CD4-positive, alpha-beta T cell treated with Interleukin-4 for 1 hour (primary cell): ENCODE data around the gene SMIM7.
"Not testable (repeated sequence)": the region's sequence is repeated elsewhere in the genome, so short reads cannot be mapped to it uniquely, and the experiment has no call there.

ENCODE experiments used
- DNase-seq, 2 donors: peaks; one replicate each; pipeline ENCODE4 v3.0.0-alpha.2; 2020 to 2022

The SMIM7 gene

DNA sequence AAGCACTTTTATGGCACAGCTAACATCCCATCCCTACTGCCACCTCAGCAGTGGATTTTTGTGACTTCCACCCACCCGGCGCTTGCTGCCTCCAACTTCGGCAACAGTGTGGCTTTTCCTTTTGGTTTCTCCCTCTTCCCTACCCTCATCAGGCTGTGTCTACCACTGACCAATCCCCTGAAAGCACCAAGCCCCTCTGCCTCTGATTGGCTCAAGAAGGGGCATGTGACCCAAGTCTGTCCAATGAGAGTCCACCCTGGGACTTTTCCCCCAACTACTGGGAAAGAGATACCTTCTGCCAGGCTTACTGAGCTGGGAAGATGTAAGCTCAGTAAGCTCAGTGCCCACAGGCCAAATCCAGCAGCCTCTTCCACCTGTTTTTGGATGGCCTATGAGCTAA lies 5.8 kb downstream of the SMIM7 start:
- no peak for DNase-seq

DNA sequence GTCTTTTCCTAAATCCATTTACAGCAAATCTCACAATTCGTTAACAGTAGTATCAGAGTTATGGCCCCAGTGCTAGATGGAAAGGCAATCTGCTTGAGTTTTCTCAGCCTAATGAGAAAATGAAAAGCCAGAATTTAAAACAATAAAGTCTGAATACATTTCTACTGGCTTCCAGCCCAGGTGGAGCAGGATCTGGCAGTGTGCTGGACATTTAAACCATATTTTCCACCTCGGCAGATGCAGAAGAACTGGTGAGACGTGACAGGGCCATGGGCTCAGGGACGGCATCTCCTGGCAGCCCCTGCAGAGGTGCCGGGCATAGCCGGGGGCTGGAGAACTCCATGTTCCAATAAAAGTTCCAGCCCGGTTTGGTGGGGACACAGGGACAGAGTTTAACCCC lies 7.1 kb downstream of the SMIM7 start:
- no peak for DNase-seq

DNA sequence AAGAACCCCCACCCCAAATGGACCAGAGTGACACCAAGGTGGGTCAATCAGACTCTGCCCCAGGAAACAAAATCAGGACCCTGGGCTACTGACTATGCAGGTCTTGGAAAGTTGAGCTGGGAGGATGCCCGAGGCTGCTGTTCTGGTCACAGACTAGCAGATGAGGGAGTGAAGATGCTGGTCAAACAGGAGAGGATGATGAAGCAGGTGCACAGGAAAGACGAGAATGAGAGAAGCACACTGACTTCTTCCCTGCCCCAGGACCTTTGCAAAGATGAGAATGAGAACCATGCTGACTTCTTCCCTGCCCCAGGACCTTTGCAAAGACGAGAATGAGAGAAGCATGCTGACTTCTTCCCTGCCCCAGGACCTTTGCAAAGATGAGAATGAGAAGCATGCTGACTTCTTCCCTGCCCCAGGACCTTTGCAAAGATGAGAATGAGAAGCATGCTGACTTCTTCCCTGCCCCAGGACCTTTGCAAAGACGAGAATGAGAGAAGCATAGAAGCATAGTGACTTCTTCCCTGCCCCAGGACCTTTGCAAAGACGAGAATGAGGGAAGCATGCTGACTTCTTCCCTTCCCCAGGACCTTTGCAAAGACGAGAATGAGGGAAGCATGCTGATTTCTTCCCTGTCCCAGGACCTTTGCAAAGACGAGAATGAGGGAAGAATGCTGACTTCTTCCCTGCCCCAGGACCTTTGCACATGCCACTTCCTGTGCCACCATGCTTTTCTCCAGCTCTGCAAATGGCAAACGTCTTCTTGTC lies 8.3 kb downstream of the SMIM7 start:
- not testable (repeated sequence) for DNase-seq

GRCh38 chr19:16650821-16651220 lies 9.1 kb downstream of the SMIM7 start:
- DNase-seq, result no peak

GRCh38 chr19:16649734-16650133 lies 10.2 kb downstream of the SMIM7 start:
- no peak for DNase-seq

GRCh38 chr19:16645140-16645539 lies 14.8 kb downstream of the SMIM7 start:
- DNase-seq, result no peak

DNA sequence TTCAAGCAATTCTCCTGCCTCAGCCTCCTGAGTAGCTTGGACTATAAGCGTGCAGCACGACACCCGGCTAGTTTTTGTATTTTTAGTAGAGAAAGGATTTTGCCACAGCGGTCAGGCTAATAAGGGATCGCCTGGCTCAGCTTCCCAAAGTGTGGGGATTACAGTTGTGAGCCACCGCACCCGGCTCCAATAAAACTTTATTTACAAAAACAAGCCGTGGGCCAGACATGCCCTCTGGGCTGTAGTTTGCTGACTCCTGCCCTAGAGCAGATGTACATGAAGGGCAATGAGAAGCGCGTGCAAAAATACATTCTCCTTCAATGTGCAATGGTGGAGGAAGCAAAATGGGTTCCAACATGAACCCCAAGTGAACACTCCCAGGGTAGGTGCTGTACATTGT lies 18.2 kb downstream of the SMIM7 start:
- DNase-seq, result no peak

DNA sequence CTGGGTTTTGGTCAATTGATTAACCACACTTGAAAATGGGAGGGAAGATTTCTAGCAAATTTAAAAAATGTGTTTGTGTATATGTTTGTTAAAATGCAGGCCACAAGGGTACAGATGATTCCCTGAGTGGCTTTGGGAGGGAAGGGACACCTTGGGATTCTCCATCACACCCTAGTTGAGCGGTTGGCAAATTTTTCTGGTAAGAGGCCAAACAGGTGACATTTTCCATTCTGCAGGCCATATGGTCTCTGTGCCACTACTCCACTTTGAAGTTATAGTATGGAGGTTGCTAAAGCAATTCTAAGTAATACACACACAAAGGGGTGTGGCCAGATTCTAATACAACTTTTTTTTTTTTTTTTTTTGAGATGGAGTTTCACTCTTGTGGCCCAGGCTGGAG lies 19.0 kb downstream of the SMIM7 start:
- DNase-seq, result no peak

GRCh38 chr19:16638666-16639065 lies 21.3 kb downstream of the SMIM7 start:
- no peak for DNase-seq

DNA sequence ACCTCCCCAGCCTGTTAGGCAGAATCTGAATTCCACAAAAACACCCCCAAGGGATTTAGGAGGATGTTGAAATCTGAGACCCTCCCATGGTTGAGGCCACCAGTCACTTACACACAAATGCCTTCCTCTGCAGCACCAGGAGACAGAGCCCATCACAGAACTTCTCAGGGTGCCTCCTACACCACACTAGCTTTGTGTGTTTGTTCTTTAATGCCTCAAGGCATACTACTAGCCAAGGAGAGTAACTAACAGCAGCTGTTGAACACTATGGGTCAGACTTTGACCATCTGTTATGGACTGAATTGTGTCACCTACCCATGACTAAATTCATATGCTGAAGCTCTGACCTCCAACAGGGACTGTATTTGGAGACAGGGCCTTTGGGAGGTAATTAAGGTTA lies 22.4 kb downstream of the SMIM7 start:
- DNase-seq, result no peak

- DNase-seq, result no peak
Observed at GRCh38 chr19:16631465-16631864, 28.5 kb downstream of the SMIM7 start.

DNA sequence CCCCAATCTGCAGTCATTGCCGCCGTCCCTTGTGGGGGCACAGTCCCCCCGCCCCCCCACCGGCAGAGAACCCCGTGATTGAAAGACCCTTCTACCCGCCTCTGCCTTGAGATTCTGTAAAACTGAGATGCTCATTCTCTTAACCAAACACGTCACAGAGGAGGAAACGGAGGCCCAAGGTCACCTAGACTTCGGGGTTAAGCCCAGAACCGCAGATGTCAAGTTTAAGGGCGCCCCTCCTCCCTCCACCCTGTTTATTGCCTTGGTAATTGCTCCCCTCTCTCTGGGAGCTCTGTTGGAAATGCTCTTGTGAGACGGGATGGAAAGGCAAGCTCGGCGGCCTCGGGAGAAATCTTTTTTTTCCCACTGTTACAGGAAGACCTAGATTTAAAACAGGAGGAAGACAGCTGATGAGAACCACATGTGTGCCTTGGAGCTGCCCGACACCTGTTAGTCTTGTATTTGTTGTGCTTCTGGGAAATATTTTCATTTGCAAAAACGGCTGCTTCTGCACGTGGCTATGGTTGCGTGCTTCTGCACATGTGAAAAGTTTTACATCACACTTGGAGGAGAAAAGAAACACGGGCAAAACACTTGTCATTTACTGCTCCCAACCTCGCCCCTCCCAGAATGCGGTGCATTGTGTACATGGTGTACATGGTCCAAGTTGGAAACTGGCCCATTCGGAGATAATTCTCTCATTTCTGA lies 30.8 kb downstream of the SMIM7 start:
- DNase-seq, result peak in 1 of 2 donors; percentile 14

DNA sequence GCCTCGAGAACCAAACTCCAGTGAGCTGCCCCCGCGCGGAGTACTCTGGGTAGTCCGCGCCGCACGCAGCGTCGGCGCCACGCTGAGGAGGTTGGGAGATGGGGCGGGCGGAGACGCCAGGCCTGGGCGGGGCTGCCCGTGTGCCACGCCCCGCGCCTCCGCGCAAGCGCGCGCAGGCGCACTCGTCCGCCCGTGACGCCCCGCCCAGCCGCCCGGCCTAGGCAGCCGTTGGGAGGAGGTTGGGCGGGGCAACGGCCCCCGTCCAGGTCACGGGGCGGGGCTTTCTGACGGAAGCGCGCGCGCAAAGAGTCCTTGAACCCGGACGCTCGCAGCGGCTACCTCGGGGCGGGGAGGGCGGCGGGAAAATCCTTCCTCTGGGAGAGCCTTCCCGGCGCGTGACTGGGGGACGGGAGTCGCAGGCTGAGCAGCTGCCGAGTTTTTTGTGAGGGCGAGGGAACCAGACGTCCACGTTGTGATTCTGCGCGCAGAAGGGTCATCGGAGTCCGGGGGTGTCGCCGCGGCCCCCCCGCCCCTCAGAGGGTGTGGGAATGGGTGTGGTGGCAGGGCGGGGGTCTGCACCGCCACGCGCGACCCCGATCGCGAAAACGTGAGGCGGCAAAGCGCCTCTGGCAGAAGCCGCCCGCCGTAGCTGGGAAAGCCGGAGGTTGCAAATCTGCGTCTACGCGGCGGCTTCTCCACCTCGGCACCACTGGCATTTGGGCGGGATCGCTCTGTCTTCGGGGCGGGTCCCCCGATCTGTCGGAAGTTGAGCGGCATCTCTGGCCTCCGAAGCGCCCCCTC lies 31.6 kb downstream of the SMIM7 start, which contains the start of gene MED26:
TSS of gene MED26 (minus strand) at position 22 of the 801 bp plus-strand sequence. CDS start 261 bp downstream, outside the sequence.
- DNase-seq, result peak; percentile 93 to 94

DNA sequence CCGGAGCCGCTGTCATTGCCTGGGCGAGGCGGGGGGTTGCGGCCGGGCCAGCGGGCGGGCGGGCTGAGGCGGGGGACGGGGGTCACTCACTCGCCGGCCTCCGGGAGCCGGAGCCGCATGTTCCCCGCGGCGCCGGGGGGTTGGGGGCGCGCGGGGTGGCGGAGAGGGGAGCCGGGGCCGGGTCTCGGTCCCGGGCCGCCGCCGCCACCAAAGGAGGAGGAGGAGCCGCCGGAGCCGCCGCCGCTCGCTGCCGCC lies 32.1 kb downstream of the SMIM7 start:
- no peak for DNase-seq

- peak in 1 of 2 donors; percentile 22 for DNase-seq
Observed at GRCh38 chr19:16627193-16627927, 32.6 kb downstream of the SMIM7 start.

GRCh38 chr19:16626796-16627192 lies 33.1 kb downstream of the SMIM7 start:
- peak in 1 of 2 donors; percentile 15 for DNase-seq

- DNase-seq, result no peak
Observed at GRCh38 chr19:16625163-16625958, 34.6 kb downstream of the SMIM7 start.

DNA sequence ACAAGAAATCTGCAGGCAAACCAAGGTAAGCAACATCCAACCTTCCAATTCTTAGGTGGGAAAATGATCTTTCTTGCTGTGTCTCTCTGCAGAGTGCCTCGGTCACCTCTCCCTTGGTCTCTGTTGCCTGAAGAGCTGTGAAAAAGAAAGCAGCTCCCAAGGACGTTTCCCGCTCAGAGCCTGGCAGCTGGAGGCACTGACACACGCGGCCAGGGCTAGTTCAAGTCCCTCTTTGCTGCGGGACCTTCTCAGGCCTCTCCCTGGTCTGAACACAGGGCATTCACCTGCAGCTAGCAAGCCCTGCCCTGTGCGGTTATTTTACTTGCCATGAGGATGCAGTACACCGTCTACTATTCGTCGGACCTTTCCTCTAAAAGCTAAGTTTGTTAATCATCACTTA lies 35.7 kb downstream of the SMIM7 start:
- DNase-seq, result no peak

GRCh38 chr19:16623576-16623975 lies 36.4 kb downstream of the SMIM7 start:
- no peak for DNase-seq

- no peak for DNase-seq
Observed at GRCh38 chr19:16623066-16623465, 36.9 kb downstream of the SMIM7 start.

DNA sequence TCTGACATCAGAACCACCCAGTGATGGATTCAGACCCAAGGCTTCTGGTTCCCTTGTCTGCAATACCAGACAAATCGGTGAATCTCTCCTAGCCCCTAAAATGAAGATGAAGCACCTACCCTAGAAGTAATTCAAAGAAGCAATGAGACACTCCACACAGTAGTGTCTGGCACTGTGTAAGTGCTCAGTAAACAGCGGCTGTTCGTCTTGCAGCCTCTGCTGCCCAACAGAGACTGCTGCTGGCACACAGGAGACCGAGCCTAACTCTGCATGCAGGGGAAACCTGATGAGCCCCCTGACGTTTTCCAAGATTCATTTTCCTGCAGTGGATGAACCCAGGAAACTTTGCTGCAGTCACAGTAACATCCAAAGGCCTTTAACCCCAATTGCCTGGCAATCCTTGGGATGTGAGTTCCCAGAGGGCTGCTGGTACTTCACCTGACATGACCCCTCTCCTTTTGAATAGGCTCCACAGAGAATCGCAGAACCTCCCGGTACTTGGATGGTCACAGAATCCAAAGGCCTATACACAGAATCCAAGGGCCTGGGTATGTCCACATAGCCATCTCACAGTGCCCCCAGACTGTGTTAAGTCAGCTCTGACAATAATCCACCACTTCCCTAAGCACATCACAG lies 38.7 kb downstream of the SMIM7 start:
- no peak for DNase-seq

DNA sequence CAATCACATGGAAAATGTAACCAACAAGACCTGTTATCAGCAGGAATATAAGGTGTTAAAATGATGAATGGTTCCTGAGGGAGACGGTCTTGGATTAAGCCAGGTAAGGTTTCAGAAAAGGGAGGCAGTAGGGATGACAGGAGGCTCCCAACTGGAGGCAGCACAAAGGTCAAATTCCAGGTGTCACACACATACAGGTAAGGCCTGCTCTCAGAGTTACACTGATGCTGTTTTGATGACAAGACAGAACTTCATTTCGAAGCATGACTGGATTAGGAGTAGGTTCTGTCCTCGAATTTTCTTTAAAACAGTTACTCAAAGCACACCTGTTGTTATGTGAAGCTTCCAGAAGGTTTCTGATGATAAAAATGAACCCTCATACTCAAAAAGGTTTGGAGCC lies 39.4 kb downstream of the SMIM7 start:
- no peak for DNase-seq
